SK-N-SH (cell line): ENCODE data around the gene FYN. TPM values are rescaled to one million over a fixed set of nuclear protein-coding genes. Genes with fewer than 3 reads are reported as not detected.

Experiments
- CTCF ChIA-PET: fragments of 300-600, 350-600 bp; formaldehyde crosslinking; extraction: SDS; loops from one replicate; lab custom pipeline; 2021; lab: Yijun Ruan, JAX
- POLR2A ChIA-PET: fragments of 350-600 bp; sonication (Branson Sonifier 250); formaldehyde crosslinking; extraction: SDS; loops from one replicate; lab custom pipeline; 2020; ENCODE audit warnings: antibody characterized with exemption, inconsistent platforms; lab: Yijun Ruan, JAX
- DNase-seq: peaks from one replicate; pipeline ENCODE4 v3.0.0; 2012
- H2AFZ ChIP-seq: fragments of 200-600 bp; sonication (generic); 2 replicates; pipeline ENCODE4 v1.8.1; 2016; ENCODE audit warnings: antibody characterized with exemption, mild to moderate bottlenecking, low read depth
- H3F3A ChIP-seq: fragments of 200-600 bp; sonication (generic); replicated peaks from 2 replicates; pipeline ENCODE3; 2016; ENCODE audit warnings: antibody characterized with exemption, mild to moderate bottlenecking; ENCODE audit not compliant: insufficient read depth
- H3K27ac ChIP-seq, 2 experiments: fragments of 200-500 bp in 1 of 2; fragments of 200-600 bp in 1 of 2; sonication (Bioruptor generic) in 1 of 2; sonication (generic), shearing (Covaris generic) in 1 of 2; 2 replicates each; pipeline versions ENCODE4 v1.5.1 to v1.6.1; 2014 to 2016; ENCODE audit warnings: low read depth in 2 of 2, inconsistent platforms in 1 of 2, low read length in 1 of 2, mild to moderate bottlenecking in 1 of 2, mixed read lengths in 1 of 2
- H3K27me3 ChIP-seq: fragments of 200-600 bp; sonication (generic), shearing (Covaris generic); 2 replicates; pipeline ENCODE4 v1.6.1; 2016; ENCODE audit warnings: mixed run types; ENCODE audit not compliant: insufficient read depth
- H3K36me3 ChIP-seq, 2 experiments: fragments of 200-500 bp in 1 of 2; fragments of 200-600 bp in 1 of 2; sonication (Bioruptor generic) in 1 of 2; sonication (generic) in 1 of 2; replicated peaks in 1 of 2; 2 replicates each; pipeline versions ENCODE3 to v1.5.1; 2014 to 2016; ENCODE audit warnings: low read length in 1 of 2, mild to moderate bottlenecking in 1 of 2; ENCODE audit not compliant: insufficient read depth in 2 of 2, control insufficient read depth in 1 of 2
- H3K4me1 ChIP-seq, 2 experiments: fragments of 200-500 bp in 1 of 2; fragments of 200-600 bp in 1 of 2; sonication (Bioruptor generic) in 1 of 2; sonication (generic), shearing (Covaris generic) in 1 of 2; 2 replicates each; pipeline versions ENCODE4 v1.5.1 to v1.6.1; 2014 to 2016; ENCODE audit warnings: low read depth in 1 of 2, low read length in 1 of 2, mixed run types in 1 of 2; ENCODE audit not compliant: insufficient read depth in 2 of 2, control insufficient read depth in 1 of 2
- H3K4me2 ChIP-seq: fragments of 200-600 bp; sonication (generic), shearing (Covaris generic); 2 replicates; pipeline ENCODE4 v1.6.1; 2017; ENCODE audit warnings: mixed run types
- H3K4me3 ChIP-seq, 2 experiments: fragments of 200-500 bp in 1 of 2; fragments of 200-600 bp in 1 of 2; sonication (Bioruptor generic) in 1 of 2; sonication (generic), shearing (Covaris generic) in 1 of 2; 2 replicates each; pipeline versions ENCODE4 v1.5.1 to v1.8.1; 2014 to 2016; ENCODE audit warnings: low read depth in 2 of 2, inconsistent platforms in 1 of 2, low read length in 1 of 2, mild to moderate bottlenecking in 1 of 2, mixed read lengths in 1 of 2, moderate library complexity in 1 of 2
- H3K79me2 ChIP-seq: fragments of 200-600 bp; sonication (generic); 2 replicates; pipeline ENCODE4 v1.8.1; 2017; ENCODE audit warnings: mild to moderate bottlenecking; ENCODE audit not compliant: insufficient read depth
- H3K9ac ChIP-seq: fragments of 200-600 bp; sonication (generic); 2 replicates; pipeline ENCODE4 v1.6.1; 2017; ENCODE audit warnings: mixed run types
- H3K9me2 ChIP-seq: fragments of 200-600 bp; sonication (generic); 2 replicates; pipeline ENCODE4 v1.6.1; 2017; ENCODE audit warnings: mixed run types
- H3K9me3 ChIP-seq: fragments of 200-600 bp; sonication (generic); 2 replicates; pipeline ENCODE4 v1.6.1; 2017; ENCODE audit warnings: mixed run types, mild to moderate bottlenecking, moderate library complexity
- H4K20me1 ChIP-seq: fragments of 200-600 bp; sonication (generic); 2 replicates; pipeline ENCODE4 v1.6.1; 2017; ENCODE audit warnings: mild to moderate bottlenecking, mixed run types; ENCODE audit not compliant: insufficient read depth
- EP300 ChIP-seq, 2 experiments: IDR thresholded peaks; 2 replicates each; pipeline versions ENCODE4 v1.4.0 to v1.6.1; 2012; ENCODE audit warnings: borderline replicate concordance in 1 of 2, low read depth in 1 of 2, low read length in 1 of 2
- FOXJ3 ChIP-seq: sonication (generic); formaldehyde crosslinking; IDR thresholded peaks from 2 replicates; pipeline ENCODE4 v1.5.1; 2020; ENCODE audit warnings: mild to moderate bottlenecking, missing genetic modification reagents
- GATA2 ChIP-seq: sonication (generic); formaldehyde crosslinking; IDR thresholded peaks from 2 replicates; pipeline ENCODE4 v1.5.0; 2020; ENCODE audit warnings: mild to moderate bottlenecking, missing genetic modification reagents
- MEF2A ChIP-seq: IDR thresholded peaks from 2 replicates; pipeline ENCODE4 v1.4.0; 2012; ENCODE audit warnings: low read depth, borderline replicate concordance
- RCOR1 ChIP-seq: fragments of 150-350 bp; IDR thresholded peaks from 2 replicates; pipeline ENCODE4 v1.6.1; 2017; ENCODE audit warnings: antibody characterized with exemption, low read length
- RFX5 ChIP-seq: IDR thresholded peaks from 2 replicates; pipeline ENCODE4 v1.6.1; 2012; ENCODE audit warnings: mild to moderate bottlenecking, improper control_type of control experiment, low read length
- RXRA ChIP-seq: IDR thresholded peaks from 2 replicates; pipeline ENCODE4 v1.4.0; 2012; ENCODE audit warnings: low read depth, mild to moderate bottlenecking, borderline replicate concordance
- YY1 ChIP-seq: IDR thresholded peaks from 2 replicates; pipeline ENCODE4 v1.4.0; 2012; ENCODE audit warnings: low read depth, mild to moderate bottlenecking
- WGBS: methylation state at CpG from one replicate; pipeline ENCODE4 v1.1.6; 2017; ENCODE audit warnings: low lambda C conversion rate; 5-methylcytosine and 5-hydroxymethylcytosine counted together
- polyA plus RNA-seq, 3 experiments: library from polyadenylated mRNA; depleted of rRNA; stranded (reverse); fragments of >200 nt; gene quantifications; 2 replicates each; pipeline ENCODE4 v1.2.3, GENCODE V29; 2012
- TF ChIP-seq, protein P1 (sequence below): IDR thresholded peaks from 2 replicates; pipeline ENCODE4; 2012
- TF ChIP-seq, protein P2 (sequence below): IDR thresholded peaks from 2 replicates; pipeline ENCODE4 v1.4.0; 2012; ENCODE audit warnings: low read depth, borderline replicate concordance

The FYN gene
- polyA plus RNA-seq, 1 of the 3 experiments (the other 2 are of a cell fraction) = 31.0 TPM

DNA sequence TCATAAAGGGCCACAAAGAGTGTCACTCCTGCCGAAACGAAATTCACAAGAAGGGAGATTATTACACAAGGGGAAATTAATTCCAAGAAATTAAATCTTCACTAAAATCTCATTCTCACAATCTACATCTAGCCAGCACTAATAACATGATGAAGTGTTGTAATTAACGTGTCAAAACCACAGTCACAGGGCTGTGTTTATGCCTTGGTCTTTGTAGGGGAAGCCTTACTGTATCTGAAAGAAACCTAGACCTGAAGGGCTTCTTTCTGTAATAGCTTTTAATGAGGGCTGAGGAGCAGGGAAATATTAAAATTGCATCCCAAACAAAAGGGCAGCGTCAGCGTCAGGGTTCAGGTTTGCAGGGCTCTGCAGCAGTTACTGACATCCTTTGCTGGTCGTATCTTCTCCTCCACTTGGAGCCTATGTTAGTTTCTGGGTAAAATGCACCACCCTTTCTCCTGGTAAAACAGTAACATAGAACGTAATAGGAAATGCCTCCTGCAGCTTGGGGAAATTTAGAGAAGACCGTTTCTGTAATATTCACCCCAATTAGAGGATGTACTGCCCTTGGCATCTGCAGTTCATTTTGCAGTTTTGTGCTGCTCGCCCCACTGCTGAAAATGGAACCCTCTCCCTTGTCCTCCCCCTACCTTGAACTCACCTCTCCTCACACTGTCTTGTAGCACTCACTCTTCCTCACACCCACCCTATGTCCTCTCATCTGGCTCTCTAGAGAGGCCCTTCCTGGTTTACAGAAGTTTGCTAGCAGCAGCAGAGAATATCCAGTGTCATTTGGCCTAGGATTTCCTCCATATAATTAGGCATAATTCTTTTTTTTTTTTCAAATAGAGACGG, 158.6 kb downstream of the FYN start:
- Histone ChIP-seq H3K36me3 (peaks cover 3 to 13% of the 10 kb centered on the region in 2 experiments), H3K4me3 (no peak overlapping the region), H3K4me1 (peaks cover 5 to 21% of the 10 kb centered on the region in 2 experiments; a peak in 2 of 4 replicates), H3K27me3 (no peaks in the 10 kb centered on the region), H4K20me1 (no peaks in the 10 kb centered on the region), H2AFZ (no peak overlapping the region), H3K9me3 (no peaks in the 10 kb centered on the region), H3F3A (no peaks in the 10 kb centered on the region), H3K4me2 (no peak overlapping the region), H3K9ac (no peak overlapping the region), H3K79me2 (no peaks in the 10 kb centered on the region), H3K27ac (no peak overlapping the region), H3K9me2 (no peaks in the 10 kb centered on the region)
- DNase-seq = no peak
- POLR2A ChIA-PET = interaction anchor here (0.6 kb wide), 1 partner anchor 380 kb away, joined by 3 read pairs; no protein-coding TSS in a partner anchor
- 90% methylated on average over 10 of the region's 10 CpGs for WGBS
- TF ChIP-seq GATA2 (CRISPR knock-in tag) (no peak), RXRA (no peak), RCOR1 (no peak), FOXJ3 (CRISPR knock-in tag) (no peak)
- TF ChIP-seq, protein P1, sequence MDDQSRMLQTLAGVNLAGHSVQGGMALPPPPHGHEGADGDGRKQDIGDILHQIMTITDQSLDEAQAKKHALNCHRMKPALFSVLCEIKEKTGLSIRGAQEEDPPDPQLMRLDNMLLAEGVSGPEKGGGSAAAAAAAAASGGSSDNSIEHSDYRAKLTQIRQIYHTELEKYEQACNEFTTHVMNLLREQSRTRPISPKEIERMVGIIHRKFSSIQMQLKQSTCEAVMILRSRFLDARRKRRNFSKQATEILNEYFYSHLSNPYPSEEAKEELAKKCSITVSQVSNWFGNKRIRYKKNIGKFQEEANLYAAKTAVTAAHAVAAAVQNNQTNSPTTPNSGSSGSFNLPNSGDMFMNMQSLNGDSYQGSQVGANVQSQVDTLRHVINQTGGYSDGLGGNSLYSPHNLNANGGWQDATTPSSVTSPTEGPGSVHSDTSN = no peak
- CTCF ChIA-PET = interaction anchor here (1.1 kb wide), 1 partner anchor 328 kb away, joined by 3 read pairs; no protein-coding TSS in a partner anchor

DNA sequence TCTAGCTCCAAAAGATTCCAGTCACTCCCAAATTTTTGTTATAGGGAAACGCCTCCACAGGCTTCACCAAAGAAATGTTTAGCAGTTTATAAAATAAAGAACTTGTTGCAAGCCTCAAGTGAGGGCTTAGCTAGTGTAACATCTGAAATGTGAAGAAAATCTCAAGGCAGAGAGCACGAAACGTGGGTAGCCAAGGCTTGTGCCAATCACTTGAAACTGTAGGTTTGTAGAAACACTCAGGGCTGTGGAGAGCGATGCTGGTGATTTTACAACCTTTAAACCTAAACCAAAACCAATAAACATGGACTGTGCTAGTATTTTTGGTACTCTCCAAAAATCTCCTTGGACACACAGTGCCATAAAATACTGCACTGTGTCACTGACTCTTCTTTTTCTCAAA, 159.4 kb downstream of the FYN start:
- no peak overlapping the region for H3K9ac ChIP-seq
- WGBS = 94% methylated on average over 4 of the region's 4 CpGs
- H3K9me2 ChIP-seq = no peaks in the 10 kb centered on the region
- H3K36me3 ChIP-seq = peaks cover 3 to 8% of the 10 kb centered on the region in 2 experiments
- no peaks in the 10 kb centered on the region for H4K20me1 ChIP-seq
- TF ChIP-seq EP300 (IDR thresholded peaks at IDR 0.05; ENCODE audit: borderline replicate concordance in 1 of 2, low read depth in 1 of 2, low read length in 1 of 2) (no peak), YY1 (no peak), RFX5 (no peak), MEF2A (no peak)
- TF ChIP-seq, protein P2, sequence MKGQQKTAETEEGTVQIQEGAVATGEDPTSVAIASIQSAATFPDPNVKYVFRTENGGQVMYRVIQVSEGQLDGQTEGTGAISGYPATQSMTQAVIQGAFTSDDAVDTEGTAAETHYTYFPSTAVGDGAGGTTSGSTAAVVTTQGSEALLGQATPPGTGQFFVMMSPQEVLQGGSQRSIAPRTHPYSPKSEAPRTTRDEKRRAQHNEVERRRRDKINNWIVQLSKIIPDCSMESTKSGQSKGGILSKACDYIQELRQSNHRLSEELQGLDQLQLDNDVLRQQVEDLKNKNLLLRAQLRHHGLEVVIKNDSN = no peak
- H2AFZ ChIP-seq = no peak overlapping the region
- POLR2A ChIA-PET = no interaction called here
- H3K4me3 ChIP-seq = no peak overlapping the region
- H3K9me3 ChIP-seq = no peaks in the 10 kb centered on the region
- CTCF ChIA-PET = interaction anchor here (1.1 to 1.7 kb wide), 2 partner anchors 8 to 328 kb away, joined by 3 to 8 read pairs; no protein-coding TSS in a partner anchor
- peaks cover 5 to 26% of the 10 kb centered on the region in 2 experiments; a peak in 2 of 4 replicates for H3K4me1 ChIP-seq
- no peak overlapping the region for H3K27ac ChIP-seq
- H3K27me3 ChIP-seq = no peaks in the 10 kb centered on the region
- DNase-seq = no peak
- no peaks in the 10 kb centered on the region for H3K79me2 ChIP-seq
- H3F3A ChIP-seq = no peaks in the 10 kb centered on the region
- no peak overlapping the region for H3K4me2 ChIP-seq
